PC-3 (cell line): ENCODE data around the gene MYB.

Source experiments
- CTCF ChIP-seq: fragments of 300-600 bp; sonication (generic); conservative IDR thresholded peaks from 2 replicates; pipeline ENCODE4 v1.5.1; 2017; ENCODE audit warnings: antibody characterized with exemption, low read depth, mild to moderate bottlenecking, low read length
- EZH2 ChIP-seq: fragments of 300-600 bp; sonication (generic); IDR thresholded peaks from one replicate; pipeline ENCODE4 v1.6.1; 2017; ENCODE audit warnings: antibody characterized with exemption, mild to moderate bottlenecking, low read length; ENCODE audit not compliant: unreplicated experiment
- EZH2phosphoT487 ChIP-seq: fragments of 300-600 bp; sonication (generic); IDR thresholded peaks from 2 replicates; pipeline ENCODE4 v1.6.1; 2018; ENCODE audit warnings: mild to moderate bottlenecking, antibody characterized with exemption, low read length, borderline replicate concordance

- TF ChIP-seq CTCF (no peak), EZH2 (no peak), EZH2phosphoT487 (no peak)
These were observed 34.1 kb downstream of the MYB start for GRCh38 chr6:135215160-135215559.
